ENCODE data around the gene SRM. TPM values are rescaled to one million over a fixed set of nuclear protein-coding genes. Genes with fewer than 3 reads are reported as not detected.
"Not testable (repeated sequence)": the region's sequence is repeated elsewhere in the genome, so short reads cannot be mapped to it uniquely, and the experiment has no call there.

Gene SRM
- total RNA-seq: 48.9 TPM
- long read RNA-seq, transcript SRM-201 (8 exons, 1,266 nt): major isoform, 83 of 99 reads
- long read RNA-seq, partial matches to known transcripts: 8 of 99 reads
- long read RNA-seq, other reads (novel, unspliced or antisense): 6 of 99 reads

DNA sequence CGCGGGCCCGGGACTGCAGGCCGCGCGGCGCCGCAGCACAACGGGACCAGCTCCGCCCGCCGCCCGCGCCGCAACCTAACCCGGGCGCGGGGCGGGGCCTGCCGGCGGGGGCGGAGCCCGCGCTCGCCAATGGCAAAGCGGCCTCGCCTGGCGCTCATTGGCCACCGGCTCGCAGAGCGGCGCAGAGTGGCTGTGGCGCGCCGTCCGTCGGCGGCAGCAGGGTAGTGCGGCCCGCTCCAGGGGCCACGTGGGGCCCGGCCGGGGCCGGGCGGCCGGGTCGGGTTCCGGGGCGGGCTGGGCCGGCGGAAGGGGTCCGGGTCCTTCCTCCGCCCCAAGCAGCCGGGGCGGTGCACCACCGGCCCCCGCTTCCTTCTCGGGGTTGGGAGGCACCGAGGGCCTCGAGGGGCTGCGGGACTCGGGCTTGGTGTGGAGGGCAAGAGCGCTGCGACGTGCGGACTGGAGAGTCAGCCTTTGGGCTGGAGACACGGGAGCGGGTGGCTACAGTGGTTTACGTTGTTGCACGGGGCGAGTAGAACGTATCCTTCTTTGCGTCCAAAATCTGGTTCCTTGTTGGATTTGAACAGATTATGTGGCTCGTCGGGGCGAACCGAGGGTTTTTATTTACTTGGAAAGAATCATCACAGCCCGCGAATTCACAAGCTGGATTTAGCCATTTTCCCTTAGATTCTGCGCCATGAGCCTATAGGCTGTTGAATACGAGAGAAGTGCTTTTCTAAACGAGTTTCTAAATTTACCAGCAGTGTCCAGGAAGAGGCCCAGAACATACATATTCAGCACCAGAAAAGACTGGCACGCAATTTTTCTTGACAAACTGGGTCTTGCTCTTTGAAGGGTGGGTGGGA is at the start of gene SRM:
TSS of gene SRM (minus strand) at position 51 of the 863 bp plus-strand sequence. CDS start 75 bp downstream, outside the sequence.
- DNase-seq (peak; percentile 97), ATAC-seq (peak; percentile 99)
- intact Hi-C loops (cut with micrococcal nuclease): no loop called here

DNA sequence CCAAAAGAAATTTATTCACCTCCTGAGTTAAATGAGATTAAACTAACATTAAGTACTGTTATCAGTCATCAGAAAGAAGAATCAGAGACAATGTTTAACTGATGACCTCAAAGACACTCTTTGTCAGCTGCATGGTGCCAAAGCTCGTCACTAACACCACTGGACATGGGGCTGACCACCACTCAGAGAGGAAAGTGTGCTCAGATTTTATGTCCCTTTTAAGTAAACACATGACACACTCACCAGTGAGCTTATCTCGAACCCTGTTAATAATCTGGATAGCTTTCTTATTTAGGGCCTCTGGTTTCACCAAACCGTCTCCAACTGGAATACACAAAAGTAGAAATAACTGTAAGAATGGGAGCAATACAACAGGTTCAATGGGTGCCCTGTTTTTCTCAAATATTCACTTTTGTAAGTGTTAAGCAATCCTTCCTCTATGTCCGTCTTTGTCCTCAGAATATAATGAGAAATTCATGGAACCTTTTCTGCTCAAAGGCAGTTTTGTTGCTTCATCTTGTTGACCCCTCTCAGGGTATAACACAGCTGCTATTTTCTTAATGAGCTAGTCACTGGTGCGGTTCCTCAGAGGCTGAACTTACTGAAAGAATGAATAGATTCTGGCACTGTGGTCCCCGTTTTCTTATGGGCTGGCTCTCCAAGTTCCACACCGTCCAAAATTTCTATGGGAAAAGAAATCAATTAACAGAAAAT is 49.4 kb upstream of the SRM start:
- intact Hi-C loops (cut with micrococcal nuclease): no loop called here
- ATAC-seq: no peak
- DNase-seq: no peak

GRCh38 chr1:11107599-11107998 is 47.8 kb upstream of the SRM start:
- intact Hi-C loops (cut with micrococcal nuclease): no loop called here
- DNase-seq (no peak), ATAC-seq (no peak)

DNA sequence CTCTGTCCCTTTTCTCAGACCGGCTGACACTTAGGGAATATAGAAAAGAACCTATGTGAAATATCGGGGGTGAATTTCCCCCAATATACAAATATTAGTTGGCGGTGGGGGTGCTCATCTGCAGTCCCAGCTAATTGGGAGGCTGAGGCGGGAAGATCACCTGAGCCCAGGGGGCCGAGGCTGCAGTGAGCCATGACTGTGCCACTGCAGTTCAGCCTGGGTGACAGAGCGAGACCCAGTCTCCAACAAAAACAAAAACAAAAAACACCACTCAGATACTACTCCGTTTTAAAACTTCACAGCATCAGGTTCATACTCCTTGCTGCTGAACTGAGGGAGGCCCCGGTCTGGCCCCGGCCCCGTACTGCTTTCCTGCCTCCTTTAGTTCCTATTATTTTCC is 45.8 kb upstream of the SRM start:
- ATAC-seq: no peak
- intact Hi-C loops (cut with micrococcal nuclease): no loop called here
- DNase-seq: no peak

- no peak for ATAC-seq
- intact Hi-C loops (cut with micrococcal nuclease): no loop called here
- no peak for DNase-seq
These were observed 41.5 kb upstream of the SRM start for GRCh38 chr1:11101347-11101746.

DNA sequence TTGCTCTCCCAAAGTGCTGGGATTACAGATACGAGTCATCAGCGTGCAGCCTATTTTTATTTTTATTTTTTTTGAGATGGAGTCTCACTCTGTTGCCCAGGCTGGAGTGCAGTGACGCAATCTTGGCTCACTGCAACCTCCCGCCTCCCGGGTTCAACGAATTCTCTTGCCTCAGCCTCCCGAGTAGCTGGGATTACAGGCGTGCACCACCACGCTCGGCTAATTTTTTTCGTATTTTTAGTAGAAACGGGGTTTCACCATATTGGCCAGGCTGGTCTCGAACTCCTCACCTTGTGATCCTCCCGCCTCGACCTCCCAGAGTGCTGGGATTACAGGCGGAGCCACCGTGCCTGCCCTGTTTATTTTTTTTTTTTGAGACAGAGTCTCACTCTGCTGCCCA is 41.0 kb upstream of the SRM start:
- ATAC-seq; intact Hi-C loops (cut with micrococcal nuclease); DNase-seq: not testable (repeated sequence)

- ATAC-seq (no peak), DNase-seq (no peak)
- intact Hi-C loops (cut with micrococcal nuclease): no loop called here
These were observed 40.3 kb upstream of the SRM start for GRCh38 chr1:11100149-11100493.

- DNase-seq: peak; percentile 97
- ATAC-seq: peak; percentile 99
- intact Hi-C loops (cut with micrococcal nuclease): no loop called here
These were observed 39.7 kb upstream of the SRM start, which contains the start of gene EXOSC10 for GRCh38 chr1:11099310-11100148. Gene EXOSC10 (minus strand): TSS chr1:11099869. CDS start chr1:11099831, 38 bp downstream.

DNA sequence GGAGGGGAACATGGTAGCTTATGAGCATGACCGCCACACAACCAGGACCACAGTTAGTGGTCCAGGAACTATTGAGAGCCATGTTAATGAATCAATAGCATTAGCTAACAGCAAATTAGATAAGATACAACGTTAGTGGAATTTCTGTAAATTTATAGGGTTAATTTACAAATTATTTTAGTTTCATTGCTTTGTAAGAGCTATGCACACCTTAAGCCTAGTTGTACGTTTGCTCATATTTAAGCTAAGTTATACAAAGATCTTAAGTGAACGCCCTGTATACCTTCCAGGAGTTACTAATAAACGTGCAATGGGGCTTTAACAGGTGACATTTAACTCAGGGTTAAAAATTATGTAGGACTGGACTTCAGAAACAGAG is 39.1 kb upstream of the SRM start:
- intact Hi-C loops (cut with micrococcal nuclease): no loop called here
- DNase-seq (no peak), ATAC-seq (no peak)

DNA sequence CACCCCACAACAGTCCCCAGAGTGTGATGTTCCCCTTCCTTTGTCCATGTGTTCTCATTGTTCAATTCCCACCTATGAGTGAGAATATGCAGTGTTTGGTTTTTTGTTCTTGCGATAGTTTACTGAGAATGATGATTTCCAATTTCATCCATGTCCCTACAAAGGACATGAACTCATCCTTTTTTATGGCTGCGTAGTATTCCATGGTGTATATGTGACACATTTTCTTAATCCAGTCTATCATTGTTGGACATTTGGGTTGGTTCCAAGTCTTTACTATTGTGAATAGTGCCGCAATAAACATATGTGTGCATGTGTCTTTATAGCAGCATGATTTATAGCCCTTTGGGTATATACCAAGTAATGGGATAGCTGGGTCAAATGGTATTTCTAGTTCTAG is 24.0 kb upstream of the SRM start:
- DNase-seq; ATAC-seq; intact Hi-C loops (cut with micrococcal nuclease): not testable (repeated sequence)

GRCh38 chr1:11080931-11081330 is 21.1 kb upstream of the SRM start:
- intact Hi-C loops (cut with micrococcal nuclease): no loop called here
- DNase-seq (no peak), ATAC-seq (no peak)

- intact Hi-C loops (cut with micrococcal nuclease): no loop called here
- ATAC-seq (no peak), DNase-seq (no peak)
These were observed 18.8 kb upstream of the SRM start for GRCh38 chr1:11078631-11079030.

DNA sequence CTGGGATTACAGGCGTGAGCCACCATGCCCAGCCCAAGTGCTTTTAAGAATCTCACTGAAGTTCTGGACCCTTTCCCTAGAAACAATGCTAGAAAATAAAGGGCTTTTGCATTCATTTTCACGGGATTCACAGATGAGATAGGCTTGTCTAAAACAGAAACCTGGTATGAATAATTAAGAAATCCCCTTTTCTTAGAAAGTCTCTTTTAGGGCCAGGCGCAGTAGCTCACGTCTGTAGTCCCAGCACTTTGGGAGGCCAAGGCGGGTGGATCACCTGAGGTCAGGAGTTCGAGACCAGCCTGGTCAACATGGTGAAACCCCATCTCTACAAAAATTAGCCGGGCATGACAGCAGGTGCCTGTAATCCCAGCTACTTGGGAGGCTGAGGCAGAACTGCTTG is 13.6 kb upstream of the SRM start:
- ATAC-seq; intact Hi-C loops (cut with micrococcal nuclease); DNase-seq: not testable (repeated sequence)

GRCh38 chr1:11072216-11072917 is 12.5 kb upstream of the SRM start:
- ATAC-seq (no peak), DNase-seq (no peak)
- intact Hi-C loops (cut with micrococcal nuclease): no loop called here

DNA sequence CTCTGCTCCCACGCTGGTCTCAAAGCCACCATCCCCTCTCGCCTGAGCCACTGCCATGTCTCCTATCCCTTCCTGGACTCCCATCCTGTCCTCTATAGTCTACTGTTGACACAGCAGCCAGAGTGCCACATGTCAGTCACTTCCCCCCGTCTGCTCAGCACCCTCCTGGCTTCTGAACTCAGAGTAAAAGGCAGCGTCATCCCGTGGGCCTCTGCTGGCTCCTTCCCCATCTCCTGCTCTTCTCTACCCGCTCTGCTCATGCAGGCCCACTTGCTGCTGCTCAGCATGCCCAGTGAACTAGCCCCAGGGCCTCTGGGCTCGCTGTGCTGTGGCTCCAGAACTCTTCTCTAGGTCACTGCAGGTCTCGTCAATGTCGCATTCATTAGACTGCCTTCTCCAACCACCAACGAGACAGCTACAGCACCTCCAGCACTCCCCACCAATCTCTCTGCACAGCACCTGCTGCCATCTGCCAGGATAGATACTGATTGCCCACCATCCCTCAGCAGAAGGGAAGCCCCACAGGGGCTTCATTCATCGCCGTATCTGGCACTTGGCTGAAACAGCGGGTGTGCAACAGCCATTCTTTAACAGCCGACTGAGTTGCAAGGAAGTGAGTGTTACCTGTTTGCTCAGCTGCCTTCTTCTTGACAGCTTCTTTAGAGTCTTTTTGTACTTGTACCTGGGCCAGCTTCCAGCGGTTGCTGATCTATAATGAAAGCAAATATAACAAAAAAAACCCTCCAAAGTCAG is 11.8 kb upstream of the SRM start:
- intact Hi-C loops (cut with micrococcal nuclease): no loop called here
- no peak for DNase-seq

GRCh38 chr1:11070876-11071275 is 11.1 kb upstream of the SRM start:
- DNase-seq (no peak), ATAC-seq (no peak)
- intact Hi-C loops (cut with micrococcal nuclease): no loop called here

More for the DNA sequence above, 11.8 kb upstream of the SRM start:
- ATAC-seq: no peak

- ATAC-seq (no peak), DNase-seq (no peak)
- intact Hi-C loops (cut with micrococcal nuclease): no loop called here
These were observed 9.0 kb upstream of the SRM start for GRCh38 chr1:11068600-11069473.
